ENCODE measurements around the gene ACE. TPM values are rescaled to one million over a fixed set of nuclear protein-coding genes. Genes with fewer than 3 reads are reported as not detected.
"Not testable (repeated sequence)": the region's sequence is repeated elsewhere in the genome, so short reads cannot be mapped to it uniquely, and the experiment has no call there.

Gene ACE
- polyA plus RNA-seq, 1 donor (not counting 4 experiments of a cell fraction or from before 2014, with no cell fraction given), result 0.07 TPM

GRCh38 chr17:63464691-63465236 is 12.1 kb upstream of the ACE start:
- TF ChIP-seq CTCF (optimal IDR thresholded peaks at IDR 0.05 in 1 of 3, IDR thresholded peaks at IDR 0.05 in 1 of 3, conservative IDR thresholded peaks at IDR 0.05 in 1 of 3; ENCODE audit: extremely low read depth in 1 of 3, insufficient read depth in 2 of 3, low read length in 3 of 3) (no peak), EZH2 (IDR thresholded peaks at IDR 0.05; ENCODE audit: low read length) (no peak)
- DNase-seq (ENCODE audit: low read depth, low spot score), result no peak
- Histone ChIP-seq H3K36me3 (ENCODE audit: control insufficient read depth in 2 of 2, extremely low read depth in 1 of 2, insufficient read depth in 2 of 2, low read length in 2 of 2) (no peaks in the 10 kb centered on the region), H3K4me2 (ENCODE audit: control insufficient read depth, extremely low read depth, insufficient read depth, low read depth, low read length) (no peak overlapping the region), H3K79me2 (ENCODE audit: control insufficient read depth, insufficient read depth, low read length) (no peaks in the 10 kb centered on the region), H3K9ac (ENCODE audit: control insufficient read depth, extremely low read depth, insufficient read depth, low read length) (no peak overlapping the region), H4K20me1 (ENCODE audit: control insufficient read depth, extremely low read depth, insufficient read depth, low read length) (no peaks in the 10 kb centered on the region), H3K9me3 (ENCODE audit: control insufficient read depth, low read depth, low read length) (no peaks in the 10 kb centered on the region), H3K4me3 (ENCODE audit: control insufficient read depth in 2 of 3, extremely low read depth in 1 of 3, insufficient read depth in 2 of 3, low read depth in 1 of 3, low read length in 3 of 3) (no peak overlapping the region), H3K27ac (ENCODE audit: control insufficient read depth, insufficient read depth, low read length) (no peak overlapping the region), H3K27me3 (ENCODE audit: control insufficient read depth, extremely low read depth, insufficient read depth, low read length) (no peaks in the 10 kb centered on the region), H3K4me1 (ENCODE audit: control insufficient read depth, extremely low read depth, insufficient read depth, low read length) (peaks cover 16% of the 10 kb centered on the region), H2AFZ (ENCODE audit: control insufficient read depth, low read length) (no peak overlapping the region), H3K9me1 (ENCODE audit: control insufficient read depth, extremely low read depth, insufficient read depth, low read length) (no peaks in the 10 kb centered on the region)
- FAIRE-seq, result no peak
- dilution Hi-C loops (cut with MboI; ENCODE audit: extremely low pct_ligation_motif_present, low sequenced_read_pairs), result no loop called here

- H3K27ac ChIP-seq (ENCODE audit: control insufficient read depth, insufficient read depth, low read length); H3K36me3 ChIP-seq (ENCODE audit: control insufficient read depth in 2 of 2, extremely low read depth in 1 of 2, insufficient read depth in 2 of 2, low read length in 2 of 2); H3K4me1 ChIP-seq (ENCODE audit: control insufficient read depth, extremely low read depth, insufficient read depth, low read length); H3K4me3 ChIP-seq (ENCODE audit: control insufficient read depth in 2 of 3, extremely low read depth in 1 of 3, insufficient read depth in 2 of 3, low read depth in 1 of 3, low read length in 3 of 3); H3K4me2 ChIP-seq (ENCODE audit: control insufficient read depth, extremely low read depth, insufficient read depth, low read depth, low read length); H3K79me2 ChIP-seq (ENCODE audit: control insufficient read depth, insufficient read depth, low read length); H3K9me3 ChIP-seq (ENCODE audit: control insufficient read depth, low read depth, low read length); H3K9me1 ChIP-seq (ENCODE audit: control insufficient read depth, extremely low read depth, insufficient read depth, low read length); DNase-seq (ENCODE audit: low read depth, low spot score); H3K9ac ChIP-seq (ENCODE audit: control insufficient read depth, extremely low read depth, insufficient read depth, low read length); dilution Hi-C loops (cut with MboI; ENCODE audit: extremely low pct_ligation_motif_present, low sequenced_read_pairs); FAIRE-seq; H3K27me3 ChIP-seq (ENCODE audit: control insufficient read depth, extremely low read depth, insufficient read depth, low read length); H4K20me1 ChIP-seq (ENCODE audit: control insufficient read depth, extremely low read depth, insufficient read depth, low read length); H2AFZ ChIP-seq (ENCODE audit: control insufficient read depth, low read length): not testable (repeated sequence)
Observed at GRCh38 chr17:63468099-63468498, 8.8 kb upstream of the ACE start.

- H3K36me3 ChIP-seq (ENCODE audit: control insufficient read depth in 2 of 2, extremely low read depth in 1 of 2, insufficient read depth in 2 of 2, low read length in 2 of 2), result no peaks in the 10 kb centered on the region
- H4K20me1 ChIP-seq (ENCODE audit: control insufficient read depth, extremely low read depth, insufficient read depth, low read length), result no peaks in the 10 kb centered on the region
- H3K27ac ChIP-seq (ENCODE audit: control insufficient read depth, insufficient read depth, low read length), result no peak overlapping the region
- peaks cover 14% of the 10 kb centered on the region for H3K4me1 ChIP-seq (ENCODE audit: control insufficient read depth, extremely low read depth, insufficient read depth, low read length)
- H3K4me2 ChIP-seq (ENCODE audit: control insufficient read depth, extremely low read depth, insufficient read depth, low read depth, low read length), result no peak overlapping the region
- dilution Hi-C loops (cut with MboI; ENCODE audit: extremely low pct_ligation_motif_present, low sequenced_read_pairs), result no loop called here
- no peaks in the 10 kb centered on the region for H3K9me1 ChIP-seq (ENCODE audit: control insufficient read depth, extremely low read depth, insufficient read depth, low read length)
- H2AFZ ChIP-seq (ENCODE audit: control insufficient read depth, low read length), result no peak overlapping the region
- H3K9me3 ChIP-seq (ENCODE audit: control insufficient read depth, low read depth, low read length), result no peaks in the 10 kb centered on the region
- no peak for FAIRE-seq
- DNase-seq (ENCODE audit: low read depth, low spot score), result no peak
- H3K4me3 ChIP-seq (ENCODE audit: control insufficient read depth in 2 of 3, extremely low read depth in 1 of 3, insufficient read depth in 2 of 3, low read depth in 1 of 3, low read length in 3 of 3), result no peak overlapping the region
- H3K79me2 ChIP-seq (ENCODE audit: control insufficient read depth, insufficient read depth, low read length), result no peaks in the 10 kb centered on the region
- no peak for TF ChIP-seq EZH2 (IDR thresholded peaks at IDR 0.05; ENCODE audit: low read length)
- TF ChIP-seq CTCF (optimal IDR thresholded peaks at IDR 0.05 in 1 of 3, IDR thresholded peaks at IDR 0.05 in 1 of 3, conservative IDR thresholded peaks at IDR 0.05 in 1 of 3; ENCODE audit: extremely low read depth in 1 of 3, insufficient read depth in 2 of 3, low read length in 3 of 3), result no peak
- no peak overlapping the region for H3K9ac ChIP-seq (ENCODE audit: control insufficient read depth, extremely low read depth, insufficient read depth, low read length)
- H3K27me3 ChIP-seq (ENCODE audit: control insufficient read depth, extremely low read depth, insufficient read depth, low read length), result peaks cover 33% of the 10 kb centered on the region
Observed at GRCh38 chr17:63474174-63474573, 2.7 kb upstream of the ACE start.
